Activated B cell treated with CpG ODN at 0.5 μM for 24 hours (primary cell): ENCODE measurements around the gene KANK3. TPM values are rescaled to one million over a fixed set of nuclear protein-coding genes. Genes with fewer than 3 reads are reported as not detected.
"Not testable (repeated sequence)": the region's sequence is repeated elsewhere in the genome, so short reads cannot be mapped to it uniquely, and the experiment has no call there.

Source experiments
- ATAC-seq: fragments of 200-7000 bp; cut with Tn5 transposase; one replicate; pipeline ENCODE4 v1.10.0; 2021; ENCODE audit warnings: low read depth, mild to moderate bottlenecking, moderate library complexity
- CTCF ChIA-PET: fragments of 350-600 bp; sonication (Branson Sonifier 250); formaldehyde crosslinking; loops from one replicate; lab custom pipeline; 2021; ENCODE audit warnings: antibody characterized with exemption; lab: Charles Lee
- POLR2A ChIA-PET: fragments of 350-600 bp; sonication (Branson Sonifier 250); formaldehyde crosslinking; loops from one replicate; lab custom pipeline; 2021; ENCODE audit warnings: antibody characterized with exemption; lab: Charles Lee
- DNase-seq: peaks from one replicate; pipeline ENCODE4 v3.0.0; 2022
- H3K27ac Mint-ChIP-seq: one replicate; pipeline ENCODE4 v1.8.0; 2020; ENCODE audit warnings: mixed read lengths
- H3K27me3 Mint-ChIP-seq: one replicate; pipeline ENCODE4 v1.8.0; 2021; ENCODE audit warnings: mixed read lengths
- H3K36me3 Mint-ChIP-seq: one replicate; pipeline ENCODE4 v1.8.0; 2021; ENCODE audit warnings: low read depth, mixed read lengths
- H3K4me1 Mint-ChIP-seq: one replicate; pipeline ENCODE4 v1.8.0; 2021; ENCODE audit warnings: mixed read lengths
- H3K4me3 Mint-ChIP-seq: one replicate; pipeline ENCODE4 v1.8.0; 2020; ENCODE audit warnings: mild to moderate bottlenecking, mixed read lengths
- H3K9me3 Mint-ChIP-seq: one replicate; pipeline ENCODE4 v1.8.0; 2020; ENCODE audit warnings: mixed read lengths
- CTCF ChIP-seq: fragments of 200-600 bp; IDR thresholded peaks from one replicate; pipeline ENCODE4 v1.8.0; 2022; ENCODE audit warnings: antibody characterized with exemption, mild to moderate bottlenecking
- intact Hi-C: fragments of 100-400 bp; cut with micrococcal nuclease; formaldehyde crosslinking; loops from one replicate; pipeline ENCODE4 v1.15.1; 2024
- total RNA-seq: library from RNA; stranded (reverse); gene quantifications from 2 replicates; pipeline ENCODE4 v1.2.3, GENCODE V29; 2022

KANK3 gene
- total RNA-seq, 1 donor from 2014 or later, result 0.29 TPM

- POLR2A ChIA-PET, result interaction anchor here (0.5 kb wide), 1 partner anchor 49 kb away, joined by 3 read pairs; no protein-coding TSS in a partner anchor
- intact Hi-C loops, result no loop called here
- CTCF ChIA-PET, result no interaction called here
- Mint-ChIP-seq H3K4me3 (no peak overlapping the region), H3K4me1 (peaks cover 18% of the 10 kb centered on the region), H3K27ac (no peak overlapping the region), H3K36me3 (peaks cover 51% of the 10 kb centered on the region), H3K9me3 (no peaks in the 10 kb centered on the region), H3K27me3 (no peaks in the 10 kb centered on the region)
- TF ChIP-seq CTCF, result no peak
- ATAC-seq (no peak), DNase-seq (no peak)
Observed at GRCh38 chr19:8316351-8317125, 26.5 kb downstream of the KANK3 start.

GRCh38 chr19:8314981-8315640 is 28.0 kb downstream of the KANK3 start:
- DNase-seq, H3K27ac Mint-ChIP-seq, CTCF ChIA-PET, intact Hi-C loops, H3K27me3 Mint-ChIP-seq, H3K4me1 Mint-ChIP-seq, POLR2A ChIA-PET, ATAC-seq, H3K9me3 Mint-ChIP-seq, H3K4me3 Mint-ChIP-seq: not testable (repeated sequence)
- peaks cover 54% of the 10 kb centered on the region for H3K36me3 Mint-ChIP-seq

- Mint-ChIP-seq H3K27me3 (no peaks in the 10 kb centered on the region), H3K27ac (no peak overlapping the region), H3K4me1 (peaks cover 24% of the 10 kb centered on the region), H3K36me3 (peaks cover 62% of the 10 kb centered on the region), H3K9me3 (no peaks in the 10 kb centered on the region), H3K4me3 (no peak overlapping the region)
- no peak for TF ChIP-seq CTCF
- CTCF ChIA-PET, result no interaction called here
- POLR2A ChIA-PET, result interaction anchor here (0.6 to 1.5 kb wide), 2 partner anchors 9 to 99 kb away, joined by 7 to 11 read pairs; partner anchors contain the start of genes NDUFA7 and RPS28
- intact Hi-C loops, result no loop called here
- DNase-seq (no peak), ATAC-seq (no peak)
Observed at GRCh38 chr19:8311461-8312260, 31.4 kb downstream of the KANK3 start.

GRCh38 chr19:8310342-8311055 is 32.6 kb downstream of the KANK3 start:
- POLR2A ChIA-PET, result interaction anchor here (0.6 to 1.5 kb wide), 4 partner anchors 8 to 125 kb away, joined by 3 to 11 read pairs (median 6); partner anchors contain the start of genes NDUFA7 and RPS28

More at GRCh38 chr19:8310342-8311055, 32.6 kb downstream of the KANK3 start:
- peaks cover 31% of the 10 kb centered on the region for H3K4me1 Mint-ChIP-seq
- ATAC-seq, result no peak
- no peaks in the 10 kb centered on the region for H3K27me3 Mint-ChIP-seq
- H3K27ac Mint-ChIP-seq, result no peak overlapping the region
- CTCF ChIA-PET, result no interaction called here
- H3K9me3 Mint-ChIP-seq, result no peaks in the 10 kb centered on the region
- no peak for TF ChIP-seq CTCF
- DNase-seq, result no peak
- intact Hi-C loops, result no loop called here
- H3K4me3 Mint-ChIP-seq, result no peak overlapping the region
- peaks cover 52% of the 10 kb centered on the region for H3K36me3 Mint-ChIP-seq
